ENCODE results near the gene KIF26B.
"Not testable (repeated sequence)": the region's sequence is repeated elsewhere in the genome, so short reads cannot be mapped to it uniquely, and the experiment has no call there.

Gene KIF26B

GRCh38 chr1:245648749-245649522 lies 494.2 kb downstream of the KIF26B start:
- no peak for DNase-seq (ENCODE audit: low read depth in 2 of 2)

GRCh38 chr1:245649666-245650065 lies 494.9 kb downstream of the KIF26B start:
- no peak for DNase-seq (ENCODE audit: low read depth in 2 of 2)

GRCh38 chr1:245650441-245650960 lies 495.7 kb downstream of the KIF26B start:
- no peak for DNase-seq (ENCODE audit: low read depth in 2 of 2)

- no peak for DNase-seq (ENCODE audit: low read depth in 2 of 2)
These were observed 496.3 kb downstream of the KIF26B start for GRCh38 chr1:245651093-245651492.

- DNase-seq (ENCODE audit: low read depth in 2 of 2) = no peak
These were observed 497.3 kb downstream of the KIF26B start for GRCh38 chr1:245652116-245652515.

- DNase-seq (ENCODE audit: low read depth in 2 of 2) = no peak
These were observed 498.1 kb downstream of the KIF26B start for GRCh38 chr1:245652660-245653427.

- DNase-seq (ENCODE audit: low read depth in 2 of 2) = no peak
These were observed 499.8 kb downstream of the KIF26B start for GRCh38 chr1:245654460-245655050.

GRCh38 chr1:245656189-245656717 lies 501.5 kb downstream of the KIF26B start:
- no peak for DNase-seq (ENCODE audit: low read depth in 2 of 2)

GRCh38 chr1:245657371-245657770 lies 502.6 kb downstream of the KIF26B start:
- no peak for DNase-seq (ENCODE audit: low read depth in 2 of 2)

- DNase-seq (ENCODE audit: low read depth in 2 of 2) = no peak
These were observed 508.6 kb downstream of the KIF26B start for GRCh38 chr1:245663373-245663772.

GRCh38 chr1:245663841-245664240 lies 509.1 kb downstream of the KIF26B start:
- no peak for DNase-seq (ENCODE audit: low read depth in 2 of 2)

- no peak for DNase-seq (ENCODE audit: low read depth in 2 of 2)
These were observed 511.6 kb downstream of the KIF26B start for GRCh38 chr1:245666412-245666811.

- DNase-seq (ENCODE audit: low read depth in 2 of 2) = no peak
These were observed 516.6 kb downstream of the KIF26B start for GRCh38 chr1:245671349-245671748.

GRCh38 chr1:245671966-245672767 lies 517.4 kb downstream of the KIF26B start:
- DNase-seq (ENCODE audit: low read depth in 2 of 2) = no peak

GRCh38 chr1:245672836-245673656 lies 518.3 kb downstream of the KIF26B start:
- DNase-seq (ENCODE audit: low read depth in 2 of 2) = not testable (repeated sequence)

- no peak for DNase-seq (ENCODE audit: low read depth in 2 of 2)
These were observed 519.2 kb downstream of the KIF26B start for GRCh38 chr1:245673881-245674414.

- DNase-seq (ENCODE audit: low read depth in 2 of 2) = no peak
These were observed 522.9 kb downstream of the KIF26B start for GRCh38 chr1:245677461-245678240.

GRCh38 chr1:245678860-245679411 lies 524.2 kb downstream of the KIF26B start:
- DNase-seq (ENCODE audit: low read depth in 2 of 2) = no peak

Data from stimulated activated CD4-positive, alpha-beta T cell treated with anti-CD3 and anti-CD28 coated beads, Interleukin-1b, Interleukin-23, amount 100 ng/mL, for 4 hours (primary cell).